Measurements from ENCODE around the gene DGKQ.

- TF ChIP-seq CTCF (IDR thresholded peaks at IDR 0.05) (no peak), POLR2A (IDR thresholded peaks at IDR 0.05) (no peak)
Measured at GRCh38 chr4:1002131-1002630, 28.8 kb upstream of the DGKQ start.
